NCI-H2081 (cell line): Measurements from ENCODE around the gene SCLT1.

Experiments
- DNase-seq, 2 experiments: peaks; one replicate each; lab custom pipeline; 2025; lab: John Stamatoyannopoulos, UW

SCLT1 gene

DNA sequence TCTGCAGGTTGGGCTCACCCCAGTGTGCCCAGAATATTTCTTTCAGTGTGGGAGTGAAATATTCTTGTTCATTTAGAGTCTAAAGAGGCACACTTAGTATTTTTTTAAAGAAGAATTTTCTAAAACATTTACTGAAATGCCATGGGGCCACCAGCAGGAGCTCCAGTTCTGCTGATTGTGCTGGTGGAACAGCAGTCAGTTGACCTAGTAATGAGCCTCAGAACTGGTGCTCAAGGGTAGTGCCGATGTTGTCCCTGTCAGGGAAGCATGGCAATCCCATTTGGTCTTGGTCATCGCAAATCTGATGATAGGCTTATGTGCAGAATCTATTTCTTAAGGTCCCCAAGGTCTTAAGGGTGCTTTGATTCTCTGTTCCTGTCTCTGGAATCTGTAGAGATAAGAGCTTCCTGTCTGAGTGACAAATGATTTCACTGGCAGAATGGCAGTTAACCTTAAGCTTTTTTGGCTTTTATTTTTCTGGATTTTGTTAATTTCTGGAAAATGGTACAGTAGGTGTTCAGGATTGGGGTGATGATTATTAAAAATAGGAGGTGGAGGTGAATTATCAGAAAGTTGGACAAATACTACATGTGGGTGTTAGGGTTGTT is 252.5 kb downstream of the SCLT1 start:
- no peak for DNase-seq

- DNase-seq = no peak
These were observed 255.7 kb downstream of the SCLT1 start for GRCh38 chr4:128837679-128838078.

- DNase-seq = no peak
These were observed 256.1 kb downstream of the SCLT1 start for GRCh38 chr4:128837198-128837597.

DNA sequence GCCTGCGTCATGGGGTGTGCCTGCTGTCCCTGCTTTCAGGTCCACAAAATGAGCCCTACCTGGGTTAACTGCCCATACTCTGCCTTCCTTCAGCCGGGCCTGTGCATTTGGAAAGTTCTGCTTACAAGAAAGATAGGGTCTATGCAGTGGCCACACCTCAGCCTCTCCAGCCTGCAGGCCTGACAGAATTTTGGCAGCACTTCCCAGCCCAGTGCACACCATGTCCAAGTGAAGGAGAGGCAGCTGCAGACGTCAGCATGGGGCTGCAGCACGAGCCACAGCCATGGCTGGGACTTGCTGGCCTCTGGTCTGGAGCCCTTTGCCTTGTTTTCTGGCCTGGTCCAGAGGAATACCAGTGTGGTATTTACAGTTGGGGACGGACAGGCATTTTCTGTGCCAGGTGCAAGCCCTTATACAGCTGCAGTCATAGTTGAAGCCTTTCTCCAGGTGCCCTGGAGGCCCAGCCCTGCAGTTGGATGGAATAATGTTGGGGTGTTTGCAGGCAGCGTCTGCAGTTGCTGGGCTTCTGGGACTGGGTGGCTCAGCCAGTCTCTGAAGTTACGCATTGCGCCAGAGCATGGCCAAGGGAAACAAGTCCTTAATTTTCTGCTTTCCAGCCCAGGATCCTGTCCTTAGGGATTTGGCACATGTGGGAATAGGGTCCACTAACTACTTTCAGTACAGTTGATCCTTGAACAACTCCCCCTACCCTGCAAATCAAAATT is 257.7 kb downstream of the SCLT1 start:
- no peak for DNase-seq
